ENCODE data around the gene KCP. TPM values are rescaled to one million over a fixed set of nuclear protein-coding genes. Genes with fewer than 3 reads are reported as not detected.
"Not testable (repeated sequence)": the region's sequence is repeated elsewhere in the genome, so short reads cannot be mapped to it uniquely, and the experiment has no call there.

KCP gene
- total and polyA plus RNA-seq, 2 experiments from 2014 or later, result 0.76 to 1.1 TPM

- H4K20me1 ChIP-seq (replicated peaks; ENCODE audit: insufficient read depth); H3K36me3 Mint-ChIP-seq (ENCODE audit: low read depth); H3F3A ChIP-seq (replicated peaks; ENCODE audit: low read depth); H3K27ac ChIP-seq (ENCODE audit: low read depth); H3K27ac Mint-ChIP-seq; H3K79me2 ChIP-seq (replicated peaks; ENCODE audit: insufficient read depth); H3K9me2 ChIP-seq (ENCODE audit: insufficient read depth); H3K4me3 Mint-ChIP-seq; H3K36me3 ChIP-seq (ENCODE audit: insufficient read depth); DNase-seq (ENCODE audit: low spot score); ATAC-seq; H2AFZ ChIP-seq; H3K4me2 ChIP-seq; H3K9me3 Mint-ChIP-seq; H3K4me3 ChIP-seq: not testable (repeated sequence)
- peaks cover 87% of the 10 kb centered on the region for H3K27me3 ChIP-seq (ENCODE audit: insufficient read depth)
- H3K4me1 ChIP-seq (ENCODE audit: insufficient read depth), result peaks cover 24% of the 10 kb centered on the region
- Mint-ChIP-seq H3K4me1 (peaks cover 31% of the 10 kb centered on the region), H3K27me3 (ENCODE audit: insufficient read depth, low read depth, poor library complexity) (peaks cover 64% of the 10 kb centered on the region)
These were observed 2.4 kb upstream of the KCP start for GRCh38 chr7:128912709-128913495.

DNA sequence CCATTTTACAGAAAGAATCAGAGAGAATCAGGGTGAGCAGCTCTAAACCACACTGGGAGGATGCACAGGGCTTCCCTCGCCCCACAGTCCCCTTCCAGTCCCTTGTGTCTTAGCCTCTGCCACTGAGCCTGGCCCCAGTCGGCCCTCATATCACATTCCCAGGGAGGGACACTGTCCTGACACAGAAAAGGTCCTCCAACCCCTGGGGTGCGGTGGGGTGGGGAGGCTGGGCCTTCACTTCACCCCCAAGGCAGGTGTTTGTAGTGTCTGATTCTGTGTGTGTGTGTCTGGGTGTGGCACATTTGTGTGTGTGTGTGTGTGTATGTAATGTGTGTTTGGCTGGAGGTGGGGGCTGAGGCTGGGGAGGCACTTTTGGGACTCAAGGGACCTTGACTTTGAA lies 1.8 kb upstream of the KCP start:
- Histone ChIP-seq H3K27ac (ENCODE audit: low read depth) (no peak overlapping the region), H3K4me1 (ENCODE audit: insufficient read depth) (peaks cover 24% of the 10 kb centered on the region), H3K4me3 (no peak overlapping the region), H4K20me1 (replicated peaks; ENCODE audit: insufficient read depth) (no peaks in the 10 kb centered on the region), H3K4me2 (no peak overlapping the region), H3K27me3 (ENCODE audit: insufficient read depth) (peaks cover 88% of the 10 kb centered on the region), H3K36me3 (ENCODE audit: insufficient read depth) (no peaks in the 10 kb centered on the region), H2AFZ (no peak overlapping the region), H3F3A (replicated peaks; ENCODE audit: low read depth) (peaks cover 8% of the 10 kb centered on the region), H3K9me2 (ENCODE audit: insufficient read depth) (no peaks in the 10 kb centered on the region), H3K79me2 (replicated peaks; ENCODE audit: insufficient read depth) (no peaks in the 10 kb centered on the region)
- H3K4me1 Mint-ChIP-seq, result peaks cover 31% of the 10 kb centered on the region
- peaks cover 63% of the 10 kb centered on the region for H3K27me3 Mint-ChIP-seq (ENCODE audit: insufficient read depth, low read depth, poor library complexity)
- H3K4me3 Mint-ChIP-seq, result no peak overlapping the region; the same call in 2 of the 3 replicates
- DNase-seq (ENCODE audit: low spot score), result no peak
- H3K27ac Mint-ChIP-seq, result no peak overlapping the region
- TF ChIP-seq ZNF114 (CRISPR knock-in tag; IDR thresholded peaks at IDR 0.05), result no peak
- TF ChIP-seq, protein P1, sequence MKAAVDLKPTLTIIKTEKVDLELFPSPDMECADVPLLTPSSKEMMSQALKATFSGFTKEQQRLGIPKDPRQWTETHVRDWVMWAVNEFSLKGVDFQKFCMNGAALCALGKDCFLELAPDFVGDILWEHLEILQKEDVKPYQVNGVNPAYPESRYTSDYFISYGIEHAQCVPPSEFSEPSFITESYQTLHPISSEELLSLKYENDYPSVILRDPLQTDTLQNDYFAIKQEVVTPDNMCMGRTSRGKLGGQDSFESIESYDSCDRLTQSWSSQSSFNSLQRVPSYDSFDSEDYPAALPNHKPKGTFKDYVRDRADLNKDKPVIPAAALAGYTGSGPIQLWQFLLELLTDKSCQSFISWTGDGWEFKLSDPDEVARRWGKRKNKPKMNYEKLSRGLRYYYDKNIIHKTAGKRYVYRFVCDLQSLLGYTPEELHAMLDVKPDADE (IDR thresholded peaks at IDR 0.05), result no peak
- TF ChIP-seq POLR2AphosphoS5 (IDR thresholded peaks at IDR 0.05; ENCODE audit: low read depth), result no peak
- TF ChIP-seq CTCF (conservative IDR thresholded peaks at IDR 0.05; ENCODE audit: low read depth in 2 of 2), result no peak
- TF ChIP-seq EZH2 (IDR thresholded peaks at IDR 0.05; ENCODE audit: low read depth, unreplicated experiment), result no peak
- no peak for TF ChIP-seq ZNF462 (CRISPR knock-in tag; IDR thresholded peaks at IDR 0.05)
- TF ChIP-seq ZNF331 (CRISPR knock-in tag; IDR thresholded peaks at IDR 0.05; ENCODE audit: low read depth), result no peak
- H3K9me3 Mint-ChIP-seq, result no peaks in the 10 kb centered on the region; the same call in 2 of the 3 replicates
- no peaks in the 10 kb centered on the region; the same call in 2 of the 3 replicates for H3K36me3 Mint-ChIP-seq (ENCODE audit: low read depth)
- no peak for ATAC-seq
